SK-N-SH (cell line): Measurements from ENCODE around the gene CYSLTR2. TPM values are rescaled to one million over a fixed set of nuclear protein-coding genes. Genes with fewer than 3 reads are reported as not detected.

Experiments used
- CTCF ChIA-PET: fragments of 300-600, 350-600 bp; formaldehyde crosslinking; extraction: SDS; loops from one replicate; lab custom pipeline; 2021; lab: Yijun Ruan, JAX
- POLR2A ChIA-PET: fragments of 350-600 bp; sonication (Branson Sonifier 250); formaldehyde crosslinking; extraction: SDS; loops from one replicate; lab custom pipeline; 2020; ENCODE audit warnings: antibody characterized with exemption, inconsistent platforms; lab: Yijun Ruan, JAX
- DNase-seq: peaks from one replicate; pipeline ENCODE4 v3.0.0; 2012
- H2AFZ ChIP-seq: fragments of 200-600 bp; sonication (generic); 2 replicates; pipeline ENCODE4 v1.8.1; 2016; ENCODE audit warnings: antibody characterized with exemption, mild to moderate bottlenecking, low read depth
- H3F3A ChIP-seq: fragments of 200-600 bp; sonication (generic); replicated peaks from 2 replicates; pipeline ENCODE3; 2016; ENCODE audit warnings: antibody characterized with exemption, mild to moderate bottlenecking; ENCODE audit not compliant: insufficient read depth
- H3K27ac ChIP-seq, 2 experiments: fragments of 200-500 bp in 1 of 2; fragments of 200-600 bp in 1 of 2; sonication (Bioruptor generic) in 1 of 2; sonication (generic), shearing (Covaris generic) in 1 of 2; 2 replicates each; pipeline versions ENCODE4 v1.5.1 to v1.6.1; 2014 to 2016; ENCODE audit warnings: low read depth in 2 of 2, inconsistent platforms in 1 of 2, low read length in 1 of 2, mild to moderate bottlenecking in 1 of 2, mixed read lengths in 1 of 2
- H3K27me3 ChIP-seq: fragments of 200-600 bp; sonication (generic), shearing (Covaris generic); 2 replicates; pipeline ENCODE4 v1.6.1; 2016; ENCODE audit warnings: mixed run types; ENCODE audit not compliant: insufficient read depth
- H3K36me3 ChIP-seq, 2 experiments: fragments of 200-500 bp in 1 of 2; fragments of 200-600 bp in 1 of 2; sonication (Bioruptor generic) in 1 of 2; sonication (generic) in 1 of 2; replicated peaks in 1 of 2; 2 replicates each; pipeline versions ENCODE3 to v1.5.1; 2014 to 2016; ENCODE audit warnings: low read length in 1 of 2, mild to moderate bottlenecking in 1 of 2; ENCODE audit not compliant: insufficient read depth in 2 of 2, control insufficient read depth in 1 of 2
- H3K4me1 ChIP-seq, 2 experiments: fragments of 200-500 bp in 1 of 2; fragments of 200-600 bp in 1 of 2; sonication (Bioruptor generic) in 1 of 2; sonication (generic), shearing (Covaris generic) in 1 of 2; 2 replicates each; pipeline versions ENCODE4 v1.5.1 to v1.6.1; 2014 to 2016; ENCODE audit warnings: low read depth in 1 of 2, low read length in 1 of 2, mixed run types in 1 of 2; ENCODE audit not compliant: insufficient read depth in 2 of 2, control insufficient read depth in 1 of 2
- H3K4me2 ChIP-seq: fragments of 200-600 bp; sonication (generic), shearing (Covaris generic); 2 replicates; pipeline ENCODE4 v1.6.1; 2017; ENCODE audit warnings: mixed run types
- H3K4me3 ChIP-seq, 2 experiments: fragments of 200-500 bp in 1 of 2; fragments of 200-600 bp in 1 of 2; sonication (Bioruptor generic) in 1 of 2; sonication (generic), shearing (Covaris generic) in 1 of 2; 2 replicates each; pipeline versions ENCODE4 v1.5.1 to v1.8.1; 2014 to 2016; ENCODE audit warnings: low read depth in 2 of 2, inconsistent platforms in 1 of 2, low read length in 1 of 2, mild to moderate bottlenecking in 1 of 2, mixed read lengths in 1 of 2, moderate library complexity in 1 of 2
- H3K79me2 ChIP-seq: fragments of 200-600 bp; sonication (generic); 2 replicates; pipeline ENCODE4 v1.8.1; 2017; ENCODE audit warnings: mild to moderate bottlenecking; ENCODE audit not compliant: insufficient read depth
- H3K9ac ChIP-seq: fragments of 200-600 bp; sonication (generic); 2 replicates; pipeline ENCODE4 v1.6.1; 2017; ENCODE audit warnings: mixed run types
- H3K9me2 ChIP-seq: fragments of 200-600 bp; sonication (generic); 2 replicates; pipeline ENCODE4 v1.6.1; 2017; ENCODE audit warnings: mixed run types
- H3K9me3 ChIP-seq: fragments of 200-600 bp; sonication (generic); 2 replicates; pipeline ENCODE4 v1.6.1; 2017; ENCODE audit warnings: mixed run types, mild to moderate bottlenecking, moderate library complexity
- H4K20me1 ChIP-seq: fragments of 200-600 bp; sonication (generic); 2 replicates; pipeline ENCODE4 v1.6.1; 2017; ENCODE audit warnings: mild to moderate bottlenecking, mixed run types; ENCODE audit not compliant: insufficient read depth
- ELF1 ChIP-seq: IDR thresholded peaks from 2 replicates; pipeline ENCODE4 v1.4.0; 2012
- FOXJ3 ChIP-seq: sonication (generic); formaldehyde crosslinking; IDR thresholded peaks from 2 replicates; pipeline ENCODE4 v1.5.1; 2020; ENCODE audit warnings: mild to moderate bottlenecking, missing genetic modification reagents
- GABPA ChIP-seq: IDR thresholded peaks from 2 replicates; pipeline ENCODE4 v1.4.0; 2012; ENCODE audit warnings: low read depth, mild to moderate bottlenecking
- GATA2 ChIP-seq: sonication (generic); formaldehyde crosslinking; IDR thresholded peaks from 2 replicates; pipeline ENCODE4 v1.5.0; 2020; ENCODE audit warnings: mild to moderate bottlenecking, missing genetic modification reagents
- JUND ChIP-seq: IDR thresholded peaks from 2 replicates; pipeline ENCODE4 v1.4.0; 2012
- MEF2A ChIP-seq: IDR thresholded peaks from 2 replicates; pipeline ENCODE4 v1.4.0; 2012; ENCODE audit warnings: low read depth, borderline replicate concordance
- MXI1 ChIP-seq: IDR thresholded peaks from 2 replicates; pipeline ENCODE4 v1.6.1; 2012; ENCODE audit warnings: mild to moderate bottlenecking, low read depth, low read length, improper control_type of control experiment
- NRF1 ChIP-seq: IDR thresholded peaks from 2 replicates; pipeline ENCODE4 v1.6.1; 2012; ENCODE audit warnings: low read depth, mild to moderate bottlenecking, low read length
- POLR2AphosphoS5 ChIP-seq: IDR thresholded peaks from 2 replicates; pipeline ENCODE4 v1.6.1; 2012; ENCODE audit warnings: low read depth, low read length
- RAD21 ChIP-seq: IDR thresholded peaks from 2 replicates; pipeline ENCODE4 v1.6.1; 2012; ENCODE audit warnings: mild to moderate bottlenecking, low read length
- RFX5 ChIP-seq: IDR thresholded peaks from 2 replicates; pipeline ENCODE4 v1.6.1; 2012; ENCODE audit warnings: mild to moderate bottlenecking, improper control_type of control experiment, low read length
- RXRA ChIP-seq: IDR thresholded peaks from 2 replicates; pipeline ENCODE4 v1.4.0; 2012; ENCODE audit warnings: low read depth, mild to moderate bottlenecking, borderline replicate concordance
- SMC3 ChIP-seq: IDR thresholded peaks from 2 replicates; pipeline ENCODE4 v1.6.1; 2012; ENCODE audit warnings: low read depth, low read length, improper control_type of control experiment
- TAF1 ChIP-seq: IDR thresholded peaks from 2 replicates; pipeline ENCODE4 v1.6.1; 2012; ENCODE audit warnings: low read depth, mild to moderate bottlenecking, low read length, moderate library complexity, borderline replicate concordance
- TEAD4 ChIP-seq: IDR thresholded peaks from 2 replicates; pipeline ENCODE4 v1.4.0; 2012; ENCODE audit warnings: mild to moderate bottlenecking, borderline replicate concordance; ENCODE audit not compliant: insufficient read depth
- USF1 ChIP-seq: IDR thresholded peaks from 2 replicates; pipeline ENCODE4 v1.4.0; 2012; ENCODE audit warnings: low read depth, borderline replicate concordance
- YY1 ChIP-seq: IDR thresholded peaks from 2 replicates; pipeline ENCODE4 v1.4.0; 2012; ENCODE audit warnings: low read depth, mild to moderate bottlenecking
- WGBS: methylation state at CpG from one replicate; pipeline ENCODE4 v1.1.6; 2017; ENCODE audit warnings: low lambda C conversion rate; 5-methylcytosine and 5-hydroxymethylcytosine counted together
- polyA plus RNA-seq, 3 experiments: library from polyadenylated mRNA; depleted of rRNA; stranded (reverse); fragments of >200 nt; gene quantifications; 2 replicates each; pipeline ENCODE4 v1.2.3, GENCODE V29; 2012
- TF ChIP-seq, protein P1 (sequence below): fragments of 200-600 bp; sonication (generic); IDR thresholded peaks from 2 replicates; pipeline ENCODE4 v1.6.1; 2017; ENCODE audit warnings: antibody characterized with exemption, mild to moderate bottlenecking, moderate library complexity

The CYSLTR2 gene
- polyA plus RNA-seq, 1 of the 3 experiments (the other 2 are of a cell fraction), result 0.12 TPM

DNA sequence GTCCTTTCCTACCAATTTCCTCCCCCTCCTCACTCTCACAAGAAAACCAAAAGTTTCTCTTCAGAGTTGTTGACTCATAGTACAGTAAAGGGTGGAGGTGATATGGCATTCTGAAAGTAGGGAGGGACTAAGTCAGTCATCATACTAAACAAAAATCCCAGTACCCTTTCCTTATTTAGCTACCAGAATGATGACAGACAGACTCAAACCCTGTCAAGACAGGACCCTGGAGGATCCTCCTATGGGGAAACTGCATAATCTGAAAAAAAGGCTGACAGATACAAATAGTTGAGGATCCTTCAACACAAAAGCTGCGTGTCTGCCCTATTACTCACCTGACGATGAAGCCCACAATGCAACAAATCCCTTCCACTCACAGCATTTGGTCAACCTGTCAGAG, 55.5 kb downstream of the CYSLTR2 start:
- H3K36me3 ChIP-seq, result no peaks in the 10 kb centered on the region
- no peak overlapping the region for H3K4me2 ChIP-seq
- H3K27ac ChIP-seq, result no peak overlapping the region
- no peaks in the 10 kb centered on the region for H3F3A ChIP-seq
- H3K4me1 ChIP-seq, result no peaks in the 10 kb centered on the region; a peak in 1 of 4 replicates
- H4K20me1 ChIP-seq, result no peaks in the 10 kb centered on the region
- no peak for DNase-seq
- no peaks in the 10 kb centered on the region for H3K79me2 ChIP-seq
- H2AFZ ChIP-seq, result no peak overlapping the region
- no peaks in the 10 kb centered on the region for H3K9me3 ChIP-seq
- TF ChIP-seq ELF1 (no peak), RXRA (no peak), TEAD4 (no peak), NRF1 (no peak), USF1 (no peak), JUND (no peak), TAF1 (no peak), RAD21 (no peak), YY1 (no peak), MXI1 (no peak), GATA2 (no peak), MEF2A (no peak), RFX5 (no peak), SMC3 (no peak), POLR2AphosphoS5 (no peak), FOXJ3 (CRISPR knock-in tag) (no peak)
- TF ChIP-seq, protein P1, sequence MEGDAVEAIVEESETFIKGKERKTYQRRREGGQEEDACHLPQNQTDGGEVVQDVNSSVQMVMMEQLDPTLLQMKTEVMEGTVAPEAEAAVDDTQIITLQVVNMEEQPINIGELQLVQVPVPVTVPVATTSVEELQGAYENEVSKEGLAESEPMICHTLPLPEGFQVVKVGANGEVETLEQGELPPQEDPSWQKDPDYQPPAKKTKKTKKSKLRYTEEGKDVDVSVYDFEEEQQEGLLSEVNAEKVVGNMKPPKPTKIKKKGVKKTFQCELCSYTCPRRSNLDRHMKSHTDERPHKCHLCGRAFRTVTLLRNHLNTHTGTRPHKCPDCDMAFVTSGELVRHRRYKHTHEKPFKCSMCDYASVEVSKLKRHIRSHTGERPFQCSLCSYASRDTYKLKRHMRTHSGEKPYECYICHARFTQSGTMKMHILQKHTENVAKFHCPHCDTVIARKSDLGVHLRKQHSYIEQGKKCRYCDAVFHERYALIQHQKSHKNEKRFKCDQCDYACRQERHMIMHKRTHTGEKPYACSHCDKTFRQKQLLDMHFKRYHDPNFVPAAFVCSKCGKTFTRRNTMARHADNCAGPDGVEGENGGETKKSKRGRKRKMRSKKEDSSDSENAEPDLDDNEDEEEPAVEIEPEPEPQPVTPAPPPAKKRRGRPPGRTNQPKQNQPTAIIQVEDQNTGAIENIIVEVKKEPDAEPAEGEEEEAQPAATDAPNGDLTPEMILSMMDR, result no peak
- no peak overlapping the region for H3K9ac ChIP-seq
- H3K27me3 ChIP-seq, result no peaks in the 10 kb centered on the region; the same call in 1 of the 2 replicates
- POLR2A ChIA-PET, result no interaction called here
- CTCF ChIA-PET, result no interaction called here
- no peak overlapping the region for H3K4me3 ChIP-seq
- no peaks in the 10 kb centered on the region for H3K9me2 ChIP-seq
- WGBS, result 22% methylated on average over 2 of the region's 2 CpGs

- H3K9me2 ChIP-seq, result no peaks in the 10 kb centered on the region
- no peak overlapping the region for H3K9ac ChIP-seq
- H3K36me3 ChIP-seq, result peaks cover 0 to 3% of the 10 kb centered on the region in 2 experiments
- H2AFZ ChIP-seq, result no peak overlapping the region
- no peak overlapping the region for H3K4me2 ChIP-seq
- ChIA-PET POLR2A (no interaction called here), CTCF (interaction anchor here (1.1 kb wide), 1 partner anchor 59 kb away, joined by 3 read pairs; no protein-coding TSS in a partner anchor)
- H3F3A ChIP-seq, result no peaks in the 10 kb centered on the region
- H4K20me1 ChIP-seq, result no peaks in the 10 kb centered on the region
- peaks cover 5% of the 10 kb centered on the region; the same call in 1 of the 2 replicates for H3K9me3 ChIP-seq
- no peaks in the 10 kb centered on the region; the same call in 1 of the 2 replicates for H3K27me3 ChIP-seq
- H3K27ac ChIP-seq, result no peak overlapping the region
- DNase-seq, result no peak
- no peak for TF ChIP-seq MEF2A
- TF ChIP-seq ELF1, result no peak
- no peak for TF ChIP-seq GABPA
- no peak for TF ChIP-seq TAF1
- 39% methylated on average over 1 of the region's 1 CpG for WGBS
- H3K79me2 ChIP-seq, result no peaks in the 10 kb centered on the region
- no peak overlapping the region for H3K4me3 ChIP-seq
- H3K4me1 ChIP-seq, result no peaks in the 10 kb centered on the region; a peak in 1 of 4 replicates
These were observed 56.4 kb downstream of the CYSLTR2 start for GRCh38 chr13:48710160-48710559.
